Adrenal gland (tissue), 12 donors: ENCODE results near the gene OR4E2. TPM values are rescaled to one million over a fixed set of nuclear protein-coding genes. Genes with fewer than 3 reads are reported as not detected.
"Not testable (repeated sequence)": the region's sequence is repeated elsewhere in the genome, so short reads cannot be mapped to it uniquely, and the experiment has no call there.

ENCODE experiments used
- DNase-seq, 7 donors: peaks; one replicate each; pipeline ENCODE4 v3.0.0-alpha.2; 2019 to 2020
- H3K27ac ChIP-seq, 5 donors: fragments of 200-600 bp; sonication (generic) in 4 of 5; 1 replicate in 3 of 5; 2 replicates in 2 of 5; pipeline versions ENCODE4 v1.5.1 to v1.8.0; 2016 to 2020; ENCODE audit warnings: mild to moderate bottlenecking in 1 of 5
- H3K27me3 ChIP-seq: fragments of 200-600 bp; 2 replicates; pipeline ENCODE4 v1.8.0; 2021
- H3K36me3 ChIP-seq, 2 donors: fragments of 200-600 bp; replicated peaks in 1 of 2; 1 replicate in 1 of 2; 2 replicates in 1 of 2; pipeline versions ENCODE4 v1.5.1 to v1.8.0; 2018 to 2022
- H3K4me1 ChIP-seq, 2 donors: fragments of 200-600 bp; replicated peaks in 1 of 2; 1 replicate in 1 of 2; 2 replicates in 1 of 2; pipeline versions ENCODE4 v1.5.1 to v1.8.0; 2018 to 2021
- H3K4me3 ChIP-seq, 4 donors: fragments of 200-600 bp; sonication (generic) in 3 of 4; one replicate each; pipeline ENCODE4 v1.5.1; 2016 to 2018
- H3K9me3 ChIP-seq, 3 donors: fragments of 200-600 bp; sonication (generic) in 1 of 3; replicated peaks in 1 of 3; 1 replicate in 2 of 3; 2 replicates in 1 of 3; pipeline versions ENCODE4 v1.5.1 to v1.8.0; 2016 to 2021
- POLR2A ChIP-seq, 2 donors: fragments of 450-650 bp; IDR thresholded peaks; one replicate each; pipeline ENCODE4 v1.6.1; 2017; ENCODE audit warnings: antibody characterized with exemption in 2 of 2, mild to moderate bottlenecking in 2 of 2, moderate library complexity in 1 of 2
- WGBS, 4 donors: extraction: QIAGEN DNeasy Blood & Tissue Kit in 2 of 4; methylation state at CpG; one replicate each; pipeline versions ENCODE4 v1.1.5 to v1.1.7; 2013 to 2017; 5-methylcytosine and 5-hydroxymethylcytosine counted together
- intact Hi-C, 2 donors: fragments of 100-400 bp; cut with DNase I; formaldehyde crosslinking; loops; one replicate each; pipeline versions ENCODE4 v1.14.1 to v1.15.0; 2022 to 2023
- polyA plus RNA-seq, 3 donors: library from polyadenylated mRNA; stranded (reverse); fragments of 200-250 nt in 2 of 3; fragments of 350-450 nt in 1 of 3; fragmentation: Illumina TruSeq in 1 of 3; extraction: RNeasy Lipid Tissue Mini Kit (QIAGEN cat#74804) in 1 of 3; gene quantifications; one replicate each; pipeline ENCODE4 v1.2.3, GENCODE V29; 2013 to 2014
- total RNA-seq, 9 donors: library from RNA; depleted of rRNA in 4 of 9; stranded (reverse); fragments of >200 nt in 4 of 9; fragments of 120-200 nt in 1 of 9; fragmentation: NEBNext Ultra II Directional in 1 of 9; extraction: Animal tissue kit (Norgen Biotek cat#: 25700) in 1 of 9; gene quantifications; one replicate each; pipeline versions ENCODE4 v1.1.0 to v1.2.4, GENCODE V29; 2013 to 2023
- TF ChIP-seq, protein P1 (sequence below), 6 experiments: fragments of 450-650 bp in 4 of 6; fragments of 200-600 bp in 2 of 6; sonication (generic) in 1 of 6; IDR thresholded peaks; 1 replicate in 5 of 6; 2 replicates in 1 of 6; pipeline versions ENCODE4 v1.5.1 to v1.8.0; 2016 to 2021; ENCODE audit warnings: antibody characterized with exemption in 6 of 6, mild to moderate bottlenecking in 2 of 6, moderate library complexity in 1 of 6
- donor health status: healthy with polysubstance abuse.
- donor health status: Bipolar disorder and iron deficiency.
- donor health status: DM: yes; HTN: yes; CAD: no.
- donor health status: DM: no; HTN: no; CAD: no.
- donor health status: DM: no; HTN: no; CAD: no.
- donor health status: DM: yes; HTN: yes; CAD: no.

The OR4E2 gene
- total and polyA plus RNA-seq, 12 donors: not detected

- Histone ChIP-seq H3K27me3 (no peaks in the 10 kb centered on the region), H3K4me1 (no peaks in the 10 kb centered on the region), H3K36me3 (no peaks in the 10 kb centered on the region), H3K27ac (no peak overlapping the region), H3K4me3 (no peak overlapping the region), H3K9me3 (no peaks in the 10 kb centered on the region)
- intact Hi-C loops: no loop called here
- no peak for DNase-seq
- TF ChIP-seq POLR2A (IDR thresholded peaks at IDR 0.05): no peak
- TF ChIP-seq, protein P1, sequence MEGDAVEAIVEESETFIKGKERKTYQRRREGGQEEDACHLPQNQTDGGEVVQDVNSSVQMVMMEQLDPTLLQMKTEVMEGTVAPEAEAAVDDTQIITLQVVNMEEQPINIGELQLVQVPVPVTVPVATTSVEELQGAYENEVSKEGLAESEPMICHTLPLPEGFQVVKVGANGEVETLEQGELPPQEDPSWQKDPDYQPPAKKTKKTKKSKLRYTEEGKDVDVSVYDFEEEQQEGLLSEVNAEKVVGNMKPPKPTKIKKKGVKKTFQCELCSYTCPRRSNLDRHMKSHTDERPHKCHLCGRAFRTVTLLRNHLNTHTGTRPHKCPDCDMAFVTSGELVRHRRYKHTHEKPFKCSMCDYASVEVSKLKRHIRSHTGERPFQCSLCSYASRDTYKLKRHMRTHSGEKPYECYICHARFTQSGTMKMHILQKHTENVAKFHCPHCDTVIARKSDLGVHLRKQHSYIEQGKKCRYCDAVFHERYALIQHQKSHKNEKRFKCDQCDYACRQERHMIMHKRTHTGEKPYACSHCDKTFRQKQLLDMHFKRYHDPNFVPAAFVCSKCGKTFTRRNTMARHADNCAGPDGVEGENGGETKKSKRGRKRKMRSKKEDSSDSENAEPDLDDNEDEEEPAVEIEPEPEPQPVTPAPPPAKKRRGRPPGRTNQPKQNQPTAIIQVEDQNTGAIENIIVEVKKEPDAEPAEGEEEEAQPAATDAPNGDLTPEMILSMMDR (IDR thresholded peaks at IDR 0.05): no peak
- 53 to 67% (median 57%) methylated on average over 3 of the region's 3 CpGs for WGBS, 4 donors
Measured at GRCh38 chr14:21626491-21627230, 27.0 kb upstream of the OR4E2 start.

GRCh38 chr14:21630503-21630902, 23.1 kb upstream of the OR4E2 start:
- H3K4me1 ChIP-seq, intact Hi-C loops, H3K27me3 ChIP-seq, H3K36me3 ChIP-seq, H3K9me3 ChIP-seq, H3K4me3 ChIP-seq, H3K27ac ChIP-seq, DNase-seq: not testable (repeated sequence)
- WGBS, 4 donors: 67 to 94% (median 74%) methylated on average over 1 of the region's 1 CpG

DNA sequence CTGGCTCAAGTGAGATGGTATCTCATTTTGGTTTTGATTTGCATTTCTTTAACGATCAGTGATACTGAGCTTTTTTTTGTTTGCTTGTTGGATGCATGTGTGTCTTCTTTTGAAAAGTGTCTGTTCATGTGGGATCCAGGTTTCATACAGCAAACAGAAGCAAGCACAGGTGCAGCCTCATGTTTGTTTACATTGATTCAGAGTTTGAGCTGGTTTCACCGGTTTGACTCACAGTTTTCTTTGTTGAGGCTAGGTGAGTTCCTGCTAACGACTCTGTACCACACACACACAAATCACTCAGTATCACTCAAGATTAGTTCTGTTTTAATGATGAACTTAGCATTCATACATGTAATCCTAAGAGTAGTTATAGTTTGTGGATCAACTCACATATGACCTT, 22.6 kb upstream of the OR4E2 start:
- Histone ChIP-seq H3K4me1 (no peaks in the 10 kb centered on the region), H3K9me3 (no peaks in the 10 kb centered on the region), H3K27me3 (no peaks in the 10 kb centered on the region), H3K36me3 (no peaks in the 10 kb centered on the region), H3K27ac (no peak overlapping the region), H3K4me3 (no peak overlapping the region)
- no peak for DNase-seq
- WGBS, 4 donors: 28 to 43% (median 30%) methylated on average over 3 of the region's 3 CpGs
- intact Hi-C loops: no loop called here
- no peak for TF ChIP-seq POLR2A (IDR thresholded peaks at IDR 0.05)
- TF ChIP-seq, protein P1 (IDR thresholded peaks at IDR 0.05): no peak

- WGBS, 4 donors: 49 to 74% (median 61%) methylated on average over 4 of the region's 4 CpGs
- intact Hi-C loops: no loop called here
- no peaks in the 10 kb centered on the region for H3K9me3 ChIP-seq
- H3K4me1 ChIP-seq: no peaks in the 10 kb centered on the region
- TF ChIP-seq POLR2A (IDR thresholded peaks at IDR 0.05): no peak
- TF ChIP-seq, protein P1 (IDR thresholded peaks at IDR 0.05): no peak
- no peak within 1 kb of the TSS for H3K27ac ChIP-seq
- H3K4me3 ChIP-seq: no peak within 1 kb of the TSS
- no peaks in the 10 kb centered on the region for H3K36me3 ChIP-seq
- no peaks in the 10 kb centered on the region for H3K27me3 ChIP-seq
- DNase-seq: no peak
Measured at GRCh38 chr14:21634840-21635239, 18.8 kb upstream of the OR4E2 start, which contains the start of gene OR10G2. TSS of gene OR10G2 (minus strand) at chr14:21634940. CDS start at chr14:21634842, 98 bp downstream.

DNA sequence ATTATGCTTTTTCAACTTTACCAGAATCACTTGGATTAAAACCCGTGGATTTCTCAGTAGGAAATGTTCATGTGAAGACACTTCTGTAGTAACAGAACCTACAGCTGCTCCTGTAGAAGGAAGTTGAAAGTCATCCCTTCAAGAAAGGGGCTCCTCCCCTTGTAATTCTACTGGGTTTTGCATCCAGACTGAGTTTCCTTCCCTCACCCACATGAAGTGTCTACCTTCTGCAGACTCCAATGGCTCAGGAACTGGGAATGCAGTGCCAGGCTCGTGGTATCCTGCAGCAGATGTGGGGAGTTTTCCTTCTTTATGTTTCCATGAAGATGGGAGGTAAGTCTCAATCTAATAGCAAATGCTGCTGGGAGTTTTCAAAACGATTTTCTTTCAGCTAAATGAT, 11.0 kb upstream of the OR4E2 start:
- H3K9me3 ChIP-seq: no peaks in the 10 kb centered on the region
- intact Hi-C loops: no loop called here
- WGBS, 4 donors: 43 to 61% (median 51%) methylated on average over 3 of the region's 3 CpGs
- no peak overlapping the region for H3K4me3 ChIP-seq
- no peaks in the 10 kb centered on the region for H3K4me1 ChIP-seq
- no peaks in the 10 kb centered on the region for H3K27me3 ChIP-seq
- TF ChIP-seq, protein P1 (IDR thresholded peaks at IDR 0.05): no peak
- TF ChIP-seq POLR2A (IDR thresholded peaks at IDR 0.05): no peak
- H3K36me3 ChIP-seq: no peaks in the 10 kb centered on the region
- DNase-seq: no peak
- H3K27ac ChIP-seq: no peak overlapping the region
